GM19438 (cell line): ENCODE results near the gene RACGAP1.

Experiments used
- ATAC-seq: cut with Tn5 transposase; IDR thresholded peaks from one replicate; pipeline ENCODE4 v1.9.1; 2021; ENCODE audit warnings: low read depth; ENCODE audit not compliant: unreplicated experiment

RACGAP1 gene

GRCh38 chr12:50056639-50056976 is 31.3 kb upstream of the RACGAP1 start:
- ATAC-seq: no peak

- ATAC-seq: no peak
These were observed 30.7 kb upstream of the RACGAP1 start for GRCh38 chr12:50055831-50056638.

- ATAC-seq: no peak
These were observed 28.3 kb upstream of the RACGAP1 start for GRCh38 chr12:50053583-50053982.

GRCh38 chr12:50052964-50053363 is 27.7 kb upstream of the RACGAP1 start:
- no peak for ATAC-seq

- no peak for ATAC-seq
These were observed 27.2 kb upstream of the RACGAP1 start for GRCh38 chr12:50052544-50052943.

GRCh38 chr12:50051101-50051806 is 26.0 kb upstream of the RACGAP1 start:
- ATAC-seq: no peak

GRCh38 chr12:50050410-50051098 is 25.3 kb upstream of the RACGAP1 start:
- no peak for ATAC-seq

GRCh38 chr12:50050119-50050385 is 24.8 kb upstream of the RACGAP1 start:
- no peak for ATAC-seq

- ATAC-seq: no peak
These were observed 24.2 kb upstream of the RACGAP1 start for GRCh38 chr12:50049254-50050118.

GRCh38 chr12:50047693-50048250 is 22.5 kb upstream of the RACGAP1 start:
- ATAC-seq: no peak

- ATAC-seq: no peak
These were observed 18.6 kb upstream of the RACGAP1 start for GRCh38 chr12:50043854-50044253.

- ATAC-seq: no peak
These were observed 18.0 kb upstream of the RACGAP1 start for GRCh38 chr12:50043308-50043707.

- no peak for ATAC-seq
These were observed 17.4 kb upstream of the RACGAP1 start for GRCh38 chr12:50042693-50043092.

GRCh38 chr12:50041962-50042361 is 16.7 kb upstream of the RACGAP1 start:
- ATAC-seq: no peak

- ATAC-seq: no peak
These were observed 16.0 kb upstream of the RACGAP1 start for GRCh38 chr12:50041062-50041860.

GRCh38 chr12:50040657-50041056 is 15.4 kb upstream of the RACGAP1 start:
- no peak for ATAC-seq

GRCh38 chr12:50039151-50039835 is 14.0 kb upstream of the RACGAP1 start:
- no peak for ATAC-seq

- no peak for ATAC-seq
These were observed 13.0 kb upstream of the RACGAP1 start for GRCh38 chr12:50038336-50038735.
